Endothelial cell of umbilical vein (primary cell): ENCODE measurements around the gene P2RY2. TPM values are rescaled to one million over a fixed set of nuclear protein-coding genes. Genes with fewer than 3 reads are reported as not detected.

Source experiments
- BruUV-seq: library from RNA; stranded (reverse); fragments of 400-500 nt; replicated peaks from 2 replicates; lab custom pipeline; 2021; lab: Mats Ljungman, UMichigan
- CTCF ChIA-PET: fragments of 300-600, 350-600 bp; sonication (Branson Sonifier 250); formaldehyde crosslinking; loops from one replicate; lab custom pipeline; 2021; ENCODE audit warnings: antibody characterized with exemption, inconsistent platforms; lab: Charles Lee
- POLR2A ChIA-PET: fragments of 300-600, 350-600 bp; sonication (Branson Sonifier 250); formaldehyde crosslinking; loops from one replicate; lab custom pipeline; 2021; ENCODE audit warnings: antibody characterized with exemption, inconsistent platforms; lab: Charles Lee
- DNase-seq: peaks from one replicate; pipeline ENCODE4 v3.0.0-alpha.2; 2011; ENCODE audit warnings: low read depth, low spot score
- FAIRE-seq: peaks from 2 replicates; lab custom pipeline; 2011; peaks lifted over from hg19 to GRCh38; lab: Jason Lieb, UNC
- H2AFZ ChIP-seq: 2 replicates; pipeline ENCODE4 v1.6.0; 2012; ENCODE audit warnings: low read depth, low read length, control low read depth, inconsistent platforms
- H3K27ac ChIP-seq: 2 replicates; pipeline ENCODE4 v1.5.1; 2011; ENCODE audit warnings: low read depth, mild to moderate bottlenecking, control low read depth, low read length, moderate library complexity; ENCODE audit not compliant: insufficient read depth
- H3K27me3 ChIP-seq, 2 experiments: 2 replicates each; pipeline versions ENCODE4 v1.6.0 to v1.6.1; 2011; ENCODE audit warnings: low read length in 2 of 2, mixed read lengths in 1 of 2; ENCODE audit not compliant: control insufficient read depth in 2 of 2, insufficient read depth in 2 of 2
- H3K36me3 ChIP-seq, 2 experiments: 2 replicates in 1 of 2; 3 replicates in 1 of 2; pipeline ENCODE4 v1.5.1; 2011; ENCODE audit warnings: low read length in 2 of 2, mild to moderate bottlenecking in 1 of 2, moderate library complexity in 1 of 2; ENCODE audit not compliant: control insufficient read depth in 2 of 2, insufficient read depth in 2 of 2; ENCODE audit errors: extremely low read depth in 1 of 2
- H3K4me1 ChIP-seq: 3 replicates; pipeline ENCODE4 v1.5.1; 2011; ENCODE audit warnings: mild to moderate bottlenecking, low read length; ENCODE audit not compliant: control insufficient read depth, insufficient read depth; ENCODE audit errors: extremely low read depth
- H3K4me2 ChIP-seq: 2 replicates; pipeline ENCODE4 v1.6.1; 2011; ENCODE audit warnings: low read length, control low read depth, mixed read lengths; ENCODE audit not compliant: insufficient read depth
- H3K4me3 ChIP-seq, 3 experiments: fragments of 200-600 bp in 1 of 3; sonication (generic), shearing (Covaris generic) in 1 of 3; replicated peaks in 1 of 3; 2 replicates each; pipeline ENCODE4 v1.5.1; 2011 to 2016; ENCODE audit warnings: control low read depth in 3 of 3, low read length in 3 of 3, mild to moderate bottlenecking in 2 of 3, inconsistent platforms in 1 of 3, low read depth in 1 of 3, moderate library complexity in 1 of 3; ENCODE audit not compliant: insufficient read depth in 1 of 3
- H3K79me2 ChIP-seq: 2 replicates; pipeline ENCODE4 v1.6.0; 2012; ENCODE audit warnings: low read length, inconsistent platforms; ENCODE audit not compliant: control insufficient read depth, insufficient read depth
- H3K9ac ChIP-seq: replicated peaks from 2 replicates; pipeline ENCODE3; 2011; ENCODE audit warnings: low read length, control low read depth; ENCODE audit not compliant: insufficient read depth; ENCODE audit errors: extremely low read depth
- H3K9me1 ChIP-seq: replicated peaks from 3 replicates; pipeline ENCODE4 v1.6.0; 2011; ENCODE audit warnings: mild to moderate bottlenecking, low read length; ENCODE audit not compliant: control insufficient read depth, insufficient read depth; ENCODE audit errors: extremely low read depth
- H3K9me3 ChIP-seq: replicated peaks from 2 replicates; pipeline ENCODE4 v1.5.1; 2012; ENCODE audit warnings: low read length, inconsistent platforms; ENCODE audit not compliant: control insufficient read depth, insufficient read depth
- H4K20me1 ChIP-seq: replicated peaks from 2 replicates; pipeline ENCODE3; 2011; ENCODE audit warnings: mild to moderate bottlenecking, low read length; ENCODE audit not compliant: control insufficient read depth, insufficient read depth; ENCODE audit errors: extremely low read depth
- CTCF ChIP-seq, 2 donors: IDR thresholded peaks; 1 replicate in 1 of 2; 2 replicates in 1 of 2; pipeline ENCODE4 v1.5.1; 2011; ENCODE audit warnings: low read length in 2 of 2, mild to moderate bottlenecking in 2 of 2, moderate library complexity in 2 of 2, control low read depth in 1 of 2, inconsistent platforms in 1 of 2, low read depth in 1 of 2; ENCODE audit not compliant: insufficient read depth in 1 of 2; ENCODE audit errors: extremely low read depth in 1 of 2
- EZH2 ChIP-seq: IDR thresholded peaks from 2 replicates; pipeline ENCODE4 v1.6.1; 2012; ENCODE audit warnings: borderline replicate concordance, low read depth, mild to moderate bottlenecking, moderate library complexity, low read length, inconsistent platforms; ENCODE audit not compliant: severe bottlenecking
- FOS ChIP-seq: IDR thresholded peaks from 2 replicates; pipeline ENCODE4 v1.6.1; 2011; ENCODE audit warnings: mild to moderate bottlenecking, low read length, moderate library complexity, borderline replicate concordance; ENCODE audit not compliant: insufficient read depth
- GATA2 ChIP-seq: IDR thresholded peaks from 2 replicates; pipeline ENCODE4 v1.7.0; 2011; ENCODE audit warnings: low read depth, mild to moderate bottlenecking, moderate library complexity, mixed read lengths, low read length; ENCODE audit not compliant: insufficient read length, insufficient read depth
- JUN ChIP-seq: IDR thresholded peaks from 2 replicates; pipeline ENCODE4 v1.6.1; 2011; ENCODE audit warnings: borderline replicate concordance, low read depth; ENCODE audit not compliant: insufficient read length, insufficient read depth
- MAX ChIP-seq: IDR thresholded peaks from 2 replicates; pipeline ENCODE4 v1.6.1; 2011; ENCODE audit not compliant: insufficient read depth, insufficient read length
- MYC ChIP-seq: IDR thresholded peaks from one replicate; pipeline ENCODE4 v1.6.1; 2011; ENCODE audit warnings: mild to moderate bottlenecking, low read depth, low read length
- POLR2A ChIP-seq: IDR thresholded peaks from 2 replicates; pipeline ENCODE4 v1.6.1; 2012; ENCODE audit warnings: low read depth, mild to moderate bottlenecking, control low read depth, low read length
- POLR2AphosphoS5 ChIP-seq: IDR thresholded peaks from 2 replicates; pipeline ENCODE4 v1.6.1; 2012; ENCODE audit warnings: low read depth, mild to moderate bottlenecking, control low read depth, low read length, moderate library complexity; ENCODE audit not compliant: insufficient read depth
- dilution Hi-C: fragments of 300-500 bp; cut with MboI; formaldehyde crosslinking; loops from one replicate; pipeline ENCODE4 v1.15.0; 2019; ENCODE audit warnings: low sequenced_read_pairs; ENCODE audit not compliant: extremely low pct_ligation_motif_present
- intact Hi-C: fragments of 100-400 bp; cut with micrococcal nuclease; formaldehyde crosslinking; loops from one replicate; pipeline ENCODE4 v1.10.0; 2022
- polyA plus RNA-seq, 4 experiments: library from polyadenylated mRNA; depleted of rRNA in 3 of 4; stranded (reverse) in 3 of 4; unstranded in 1 of 4; fragments of >200 nt; gene quantifications; 2 replicates each; pipeline versions ENCODE4 v1.2.1 to v1.2.3, GENCODE V29; 2011 to 2012; ENCODE audit warnings: missing spikeins in 1 of 4
- total RNA-seq: library from RNA; stranded (reverse); gene quantifications from 2 replicates; pipeline ENCODE4 v1.2.3, GENCODE V29; 2021

Gene P2RY2
- total and polyA plus RNA-seq, 2 donors (not counting 3 experiments of a cell fraction or from before 2014, with no cell fraction given), result 4.8 to 5.6 TPM

- DNase-seq (no peak), FAIRE-seq (no peak)
- Histone ChIP-seq H3K9me3 (no peaks in the 10 kb centered on the region), H3K4me3 (no peak overlapping the region), H3K4me2 (no peak overlapping the region), H3K79me2 (no peaks in the 10 kb centered on the region), H3K27ac (no peak overlapping the region), H2AFZ (no peak overlapping the region), H3K27me3 (no peaks in the 10 kb centered on the region), H3K9me1 (no peaks in the 10 kb centered on the region), H3K36me3 (no peaks in the 10 kb centered on the region), H4K20me1 (no peaks in the 10 kb centered on the region), H3K4me1 (no peaks in the 10 kb centered on the region), H3K9ac (no peak overlapping the region)
- no TSS peak for BruUV-seq
- dilution Hi-C loops, result no loop called here
- TF ChIP-seq FOS (no peak), MYC (no peak)
- ChIA-PET POLR2A (no interaction called here), CTCF (interaction anchor here (1.0 to 1.9 kb wide), 2 partner anchors 8 to 25 kb away, joined by 3 to 6 read pairs; no protein-coding TSS in a partner anchor)
- intact Hi-C loops, result no loop called here
Measured at GRCh38 chr11:73210916-73211667, 7.0 kb upstream of the P2RY2 start.

GRCh38 chr11:73213196-73214143 is 4.6 kb upstream of the P2RY2 start:
- FAIRE-seq (no peak), DNase-seq (no peak)
- Histone ChIP-seq H3K79me2 (no peaks in the 10 kb centered on the region), H3K27me3 (no peaks in the 10 kb centered on the region), H3K4me1 (no peaks in the 10 kb centered on the region), H3K4me3 (no peak overlapping the region), H3K9me3 (no peaks in the 10 kb centered on the region), H3K27ac (no peak overlapping the region), H3K9ac (no peak overlapping the region), H3K4me2 (no peak overlapping the region), H4K20me1 (no peaks in the 10 kb centered on the region), H3K9me1 (no peaks in the 10 kb centered on the region), H2AFZ (no peak overlapping the region), H3K36me3 (no peaks in the 10 kb centered on the region)
- intact Hi-C loops (no loop called here), dilution Hi-C loops (no loop called here)
- TF ChIP-seq FOS (no peak), POLR2A (no peak), EZH2 (no peak), JUN (no peak), CTCF (IDR thresholded peaks at IDR 0.05; ENCODE audit: extremely low read depth in 1 of 2, insufficient read depth in 1 of 2, low read depth in 1 of 2, low read length in 2 of 2) (no peak), MYC (no peak), GATA2 (no peak), POLR2AphosphoS5 (no peak), MAX (no peak)
- BruUV-seq, result no TSS peak
- ChIA-PET POLR2A (interaction anchor here (0.5 kb wide), 1 partner anchor 94 kb away, joined by 3 read pairs; no protein-coding TSS in a partner anchor), CTCF (interaction anchor here (0.9 to 2.6 kb wide), 4 partner anchors 23 to 122 kb away, joined by 4 to 7 read pairs (median 4); no protein-coding TSS in a partner anchor)
